Effector memory CD4-positive, alpha-beta T cell (primary cell): ENCODE data around the gene SLC18A3.

Source experiments
- DNase-seq, 3 donors: peaks; one replicate each; pipeline ENCODE4 v3.0.0-alpha.2; 2020
- H3K27ac ChIP-seq: 2 replicates; pipeline ENCODE4 v1.7.0; 2013; ENCODE audit warnings: mild to moderate bottlenecking, low read length, moderate library complexity; ENCODE audit not compliant: insufficient read depth, poor library complexity, severe bottlenecking
- H3K27me3 ChIP-seq: replicated peaks from 2 replicates; pipeline ENCODE4 v1.7.0; 2013; ENCODE audit warnings: mild to moderate bottlenecking, low read length; ENCODE audit not compliant: insufficient read depth, control insufficient read depth, poor library complexity, severe bottlenecking
- H3K36me3 ChIP-seq: 2 replicates; pipeline ENCODE4 v1.7.0; 2013; ENCODE audit warnings: mild to moderate bottlenecking, low read length, moderate library complexity; ENCODE audit not compliant: control insufficient read depth, insufficient read depth
- H3K4me1 ChIP-seq: 2 replicates; pipeline ENCODE4 v1.7.0; 2013; ENCODE audit warnings: low read length, mild to moderate bottlenecking; ENCODE audit not compliant: control insufficient read depth, insufficient read depth, poor library complexity, severe bottlenecking
- H3K4me3 ChIP-seq: 2 replicates; pipeline ENCODE4 v1.7.0; 2013; ENCODE audit warnings: low read length, low read depth, mild to moderate bottlenecking; ENCODE audit not compliant: insufficient read depth, poor library complexity, severe bottlenecking
- H3K9me3 ChIP-seq: 2 replicates; pipeline ENCODE4 v1.7.0; 2013; ENCODE audit warnings: mild to moderate bottlenecking, low read length, moderate library complexity; ENCODE audit not compliant: control insufficient read depth

Gene SLC18A3

DNA sequence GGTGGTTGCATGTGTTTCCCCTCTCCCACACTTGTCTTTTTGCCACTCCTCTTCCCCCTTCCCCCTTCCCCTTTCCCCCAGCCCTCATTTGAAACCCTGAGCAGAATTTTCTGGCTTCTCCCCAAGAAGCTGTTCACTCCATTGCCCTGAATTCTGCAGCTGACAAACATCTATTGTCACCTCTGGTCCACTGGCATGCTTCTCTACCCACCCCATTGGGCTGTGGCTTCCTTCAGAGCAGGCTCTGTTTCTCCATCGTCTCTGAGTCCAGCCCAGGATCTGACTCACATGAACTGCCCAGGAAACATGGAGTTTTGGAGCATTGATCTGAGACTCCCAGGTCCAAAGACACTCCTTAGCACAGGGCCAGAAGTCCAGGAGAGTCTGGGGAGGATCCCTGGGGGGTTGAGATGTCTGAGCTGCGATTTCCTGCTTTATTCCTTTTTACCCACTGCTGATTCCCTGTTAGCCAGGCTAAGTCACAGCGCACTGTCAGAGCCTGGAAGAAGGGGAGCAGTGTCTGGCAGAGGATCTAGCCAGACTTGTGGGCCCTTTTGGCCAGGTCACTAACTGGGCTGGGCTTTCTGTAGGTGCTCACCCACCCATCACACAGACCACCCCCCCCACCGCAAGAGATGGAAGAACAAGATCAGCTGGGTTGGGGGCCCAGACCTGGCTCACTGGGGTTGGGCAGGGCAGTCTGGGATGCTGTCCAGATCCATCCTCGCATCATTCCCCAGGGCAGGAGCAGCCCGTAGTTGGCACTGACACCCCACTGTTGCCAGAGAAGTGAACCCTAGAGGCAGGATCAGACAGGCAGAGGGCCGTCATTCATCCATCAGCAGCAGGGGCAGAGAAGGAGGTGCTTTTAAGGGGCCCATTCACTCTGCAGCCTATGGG is 7.3 kb downstream of the SLC18A3 start:
- H3K36me3 ChIP-seq: no peaks in the 10 kb centered on the region

GRCh38 chr10:49618821-49619220 is 8.7 kb downstream of the SLC18A3 start:
- H3K27me3 ChIP-seq: peaks cover 6% of the 10 kb centered on the region
- DNase-seq: no peak
- H3K36me3 ChIP-seq: no peaks in the 10 kb centered on the region
- no peaks in the 10 kb centered on the region for H3K4me1 ChIP-seq
- H3K9me3 ChIP-seq: no peaks in the 10 kb centered on the region
- H3K27ac ChIP-seq: no peak overlapping the region
- no peak overlapping the region for H3K4me3 ChIP-seq

More for the DNA sequence above, 7.3 kb downstream of the SLC18A3 start:
- peaks cover 6% of the 10 kb centered on the region for H3K27me3 ChIP-seq
- no peak for DNase-seq
- H3K4me1 ChIP-seq: no peaks in the 10 kb centered on the region
- no peak overlapping the region for H3K4me3 ChIP-seq
- H3K9me3 ChIP-seq: no peaks in the 10 kb centered on the region
- H3K27ac ChIP-seq: no peak overlapping the region

GRCh38 chr10:49619613-49620012 is 9.5 kb downstream of the SLC18A3 start:
- H3K36me3 ChIP-seq: no peaks in the 10 kb centered on the region
- no peak overlapping the region for H3K27ac ChIP-seq
- no peaks in the 10 kb centered on the region for H3K4me1 ChIP-seq
- no peak for DNase-seq
- H3K27me3 ChIP-seq: peaks cover 6% of the 10 kb centered on the region
- no peaks in the 10 kb centered on the region for H3K9me3 ChIP-seq
- H3K4me3 ChIP-seq: no peak overlapping the region

DNA sequence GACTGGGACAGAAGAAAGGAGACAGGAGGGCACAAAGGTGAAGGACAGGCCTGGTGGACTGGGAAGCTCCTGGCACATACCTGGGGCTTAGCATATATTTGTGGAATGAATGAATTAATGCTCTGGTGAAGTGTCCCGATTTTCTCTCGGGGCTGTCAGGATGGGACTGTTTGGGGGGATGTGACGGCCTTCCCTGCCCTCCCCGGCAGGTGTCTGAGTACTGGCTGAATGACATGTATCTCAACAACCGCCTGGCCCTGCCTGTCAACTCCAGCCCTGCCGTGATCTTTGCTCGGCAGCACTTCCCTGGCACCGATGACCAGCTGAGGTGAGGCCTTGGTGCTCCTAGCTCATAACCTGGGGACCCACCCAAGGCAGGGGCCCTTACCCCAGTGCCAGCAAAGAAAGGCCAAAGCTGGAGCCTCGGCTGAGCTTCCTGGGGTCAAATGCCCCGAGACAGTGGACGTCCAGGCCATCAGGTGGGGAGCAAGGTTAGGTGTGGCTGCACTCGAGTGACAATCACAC is 10.2 kb downstream of the SLC18A3 start:
- DNase-seq: no peak
- H3K4me3 ChIP-seq: no peak overlapping the region
- no peaks in the 10 kb centered on the region for H3K36me3 ChIP-seq
- H3K27me3 ChIP-seq: peaks cover 6% of the 10 kb centered on the region
- no peaks in the 10 kb centered on the region for H3K9me3 ChIP-seq
- H3K27ac ChIP-seq: no peak overlapping the region
- H3K4me1 ChIP-seq: no peaks in the 10 kb centered on the region

DNA sequence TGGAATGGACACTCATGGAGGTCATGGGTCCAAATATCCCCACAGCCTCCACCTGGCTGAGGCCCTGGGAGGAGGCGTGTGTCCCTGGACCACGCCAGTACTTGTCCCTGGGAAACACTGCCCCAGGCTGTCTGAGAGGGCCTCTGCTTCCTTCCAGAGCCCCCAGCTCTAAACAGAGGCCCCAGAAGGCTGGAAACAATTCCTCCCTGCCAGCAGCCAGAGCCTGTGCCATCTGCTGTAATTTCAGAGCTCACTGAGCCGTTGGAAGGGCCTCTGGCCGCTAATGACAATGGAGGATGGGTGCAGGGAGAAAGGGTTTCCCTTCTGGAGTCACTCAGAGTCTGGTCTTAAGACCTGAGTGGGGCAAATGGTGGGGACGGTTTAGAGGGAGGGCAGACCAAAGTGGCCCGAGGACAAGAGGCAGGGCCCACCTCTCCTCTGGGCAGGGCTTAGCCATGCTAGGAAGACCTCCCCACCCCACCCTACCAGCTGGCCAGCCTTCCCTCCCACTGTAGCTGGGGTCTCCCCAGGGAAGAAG is 10.8 kb downstream of the SLC18A3 start:
- H3K27ac ChIP-seq: no peak overlapping the region
- H3K36me3 ChIP-seq: no peaks in the 10 kb centered on the region
- no peak for DNase-seq
- H3K4me1 ChIP-seq: no peaks in the 10 kb centered on the region
- H3K9me3 ChIP-seq: no peaks in the 10 kb centered on the region
- no peak overlapping the region for H3K4me3 ChIP-seq
- H3K27me3 ChIP-seq: peaks cover 6% of the 10 kb centered on the region

DNA sequence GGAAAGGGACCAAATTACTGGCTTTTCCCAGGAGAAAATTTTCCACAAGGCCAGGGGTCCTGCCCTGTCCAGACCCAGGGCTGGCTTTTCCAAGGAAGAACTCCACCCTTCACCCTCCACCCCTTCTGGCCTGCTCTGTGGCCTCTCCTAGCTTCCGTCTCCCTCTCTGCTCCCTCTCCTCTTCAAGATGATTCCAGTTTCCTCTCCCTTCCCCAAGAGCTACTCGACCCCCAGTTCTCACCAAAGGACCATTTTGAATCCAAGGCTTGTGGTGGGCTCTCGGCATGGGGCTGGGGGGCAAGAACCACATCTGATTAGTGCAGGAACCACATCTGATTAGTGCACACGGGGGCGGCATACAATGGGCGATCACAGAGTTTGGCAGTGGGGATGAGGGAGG is 11.5 kb downstream of the SLC18A3 start:
- H3K4me3 ChIP-seq: no peak overlapping the region
- no peaks in the 10 kb centered on the region for H3K36me3 ChIP-seq
- DNase-seq: no peak
- peaks cover 6% of the 10 kb centered on the region for H3K27me3 ChIP-seq
- no peak overlapping the region for H3K27ac ChIP-seq
- H3K9me3 ChIP-seq: no peaks in the 10 kb centered on the region
- no peaks in the 10 kb centered on the region for H3K4me1 ChIP-seq

DNA sequence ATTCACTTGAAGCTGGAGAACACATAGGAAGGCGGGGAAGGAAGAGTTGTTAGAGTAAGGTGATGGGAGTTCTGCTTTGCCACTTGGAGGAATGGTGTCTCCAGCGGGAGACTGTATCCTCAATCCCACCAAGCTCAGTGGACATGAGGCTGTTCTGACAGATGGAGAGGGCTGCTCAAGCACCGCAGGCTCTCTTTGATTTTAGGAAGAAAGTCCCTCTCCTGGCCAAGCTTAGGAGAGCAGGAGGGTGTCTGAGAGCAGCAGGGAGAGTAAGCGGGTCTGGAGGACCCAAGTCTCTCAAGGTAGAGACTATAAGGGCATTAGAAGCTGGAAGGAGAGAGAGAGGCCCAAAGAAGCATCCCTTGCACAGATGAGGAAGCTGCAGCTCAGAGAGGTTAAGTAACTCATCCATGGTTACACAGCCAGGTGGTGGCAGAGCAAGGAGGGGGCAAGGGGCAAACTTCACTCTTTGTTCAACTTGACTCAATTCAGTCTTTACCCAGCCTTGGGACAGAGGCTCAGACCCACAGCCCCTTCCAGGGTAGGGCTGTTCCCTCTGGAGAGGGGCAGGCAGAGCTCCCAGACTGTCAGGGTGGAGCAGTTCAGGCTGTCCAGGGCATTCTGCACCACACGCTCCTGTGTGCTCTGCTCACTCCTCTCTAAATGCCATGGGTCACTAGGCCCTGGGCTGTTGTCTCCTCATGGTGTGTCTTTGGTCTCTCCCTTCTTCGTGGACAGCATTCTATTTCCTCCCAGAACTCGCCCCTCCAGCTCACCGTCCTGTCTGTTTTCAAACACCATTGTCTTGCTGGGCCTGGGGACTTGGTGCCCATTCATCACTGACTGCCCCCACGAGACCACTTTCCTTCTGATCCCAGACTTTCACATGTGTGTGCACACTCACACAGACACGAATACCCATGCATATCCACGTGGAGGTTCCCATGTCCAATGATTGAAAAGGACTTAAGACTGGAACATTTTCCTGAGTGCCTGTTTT is 12.6 kb downstream of the SLC18A3 start:
- Histone ChIP-seq H3K4me1 (no peaks in the 10 kb centered on the region), H3K4me3 (no peak overlapping the region), H3K9me3 (no peaks in the 10 kb centered on the region), H3K36me3 (no peaks in the 10 kb centered on the region), H3K27ac (no peak overlapping the region), H3K27me3 (no peaks in the 10 kb centered on the region)
- DNase-seq: no peak

GRCh38 chr10:49624629-49625028 is 14.5 kb downstream of the SLC18A3 start:
- H3K9me3 ChIP-seq: no peaks in the 10 kb centered on the region
- no peak overlapping the region for H3K4me3 ChIP-seq
- H3K27ac ChIP-seq: no peak overlapping the region
- H3K36me3 ChIP-seq: no peaks in the 10 kb centered on the region
- H3K4me1 ChIP-seq: no peaks in the 10 kb centered on the region
- no peak for DNase-seq
- no peaks in the 10 kb centered on the region for H3K27me3 ChIP-seq

DNA sequence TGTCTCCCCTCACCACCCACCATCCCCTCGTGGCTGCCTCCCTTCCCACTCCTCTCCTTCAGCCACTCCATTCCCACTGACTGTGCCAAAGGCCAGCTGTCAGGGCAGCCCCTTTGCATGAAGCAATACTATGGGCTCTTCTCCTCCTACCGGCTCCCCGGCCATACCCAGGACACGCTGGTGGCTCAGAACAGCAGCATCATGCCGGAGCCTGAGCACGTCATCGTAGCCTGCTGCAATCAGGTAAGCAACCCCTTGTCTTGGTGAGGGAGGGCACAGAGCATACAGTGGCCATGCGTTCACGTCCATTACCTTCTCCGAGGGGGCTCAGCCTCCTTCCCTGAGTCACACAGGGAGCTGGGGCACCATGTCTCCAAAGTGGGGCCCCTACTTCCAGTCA is 15.3 kb downstream of the SLC18A3 start:
- no peaks in the 10 kb centered on the region for H3K27me3 ChIP-seq
- no peak overlapping the region for H3K27ac ChIP-seq
- H3K4me3 ChIP-seq: no peak overlapping the region
- no peaks in the 10 kb centered on the region for H3K9me3 ChIP-seq
- H3K36me3 ChIP-seq: no peaks in the 10 kb centered on the region
- DNase-seq: no peak
- H3K4me1 ChIP-seq: no peaks in the 10 kb centered on the region
